Measurements from ENCODE around the gene HES5.

GRCh38 chr1:2528966-2529783, 888 bp downstream of the HES5 start:
- no peak for TF ChIP-seq POLR2A (IDR thresholded peaks at IDR 0.05)
- TF ChIP-seq, protein P1, sequence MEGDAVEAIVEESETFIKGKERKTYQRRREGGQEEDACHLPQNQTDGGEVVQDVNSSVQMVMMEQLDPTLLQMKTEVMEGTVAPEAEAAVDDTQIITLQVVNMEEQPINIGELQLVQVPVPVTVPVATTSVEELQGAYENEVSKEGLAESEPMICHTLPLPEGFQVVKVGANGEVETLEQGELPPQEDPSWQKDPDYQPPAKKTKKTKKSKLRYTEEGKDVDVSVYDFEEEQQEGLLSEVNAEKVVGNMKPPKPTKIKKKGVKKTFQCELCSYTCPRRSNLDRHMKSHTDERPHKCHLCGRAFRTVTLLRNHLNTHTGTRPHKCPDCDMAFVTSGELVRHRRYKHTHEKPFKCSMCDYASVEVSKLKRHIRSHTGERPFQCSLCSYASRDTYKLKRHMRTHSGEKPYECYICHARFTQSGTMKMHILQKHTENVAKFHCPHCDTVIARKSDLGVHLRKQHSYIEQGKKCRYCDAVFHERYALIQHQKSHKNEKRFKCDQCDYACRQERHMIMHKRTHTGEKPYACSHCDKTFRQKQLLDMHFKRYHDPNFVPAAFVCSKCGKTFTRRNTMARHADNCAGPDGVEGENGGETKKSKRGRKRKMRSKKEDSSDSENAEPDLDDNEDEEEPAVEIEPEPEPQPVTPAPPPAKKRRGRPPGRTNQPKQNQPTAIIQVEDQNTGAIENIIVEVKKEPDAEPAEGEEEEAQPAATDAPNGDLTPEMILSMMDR (IDR thresholded peaks at IDR 0.05 in 8 of 11, conservative IDR thresholded peaks at IDR 0.05 in 3 of 11), result peak in 4 of 11 experiments; percentile 4 to 18 (median 14)

Data from spleen (tissue), 7 donors.